ENCODE results near the gene SIGLEC10.
"Not testable (repeated sequence)": the region's sequence is repeated elsewhere in the genome, so short reads cannot be mapped to it uniquely, and the experiment has no call there.

Gene SIGLEC10

GRCh38 chr19:51417107-51417809, at the start of gene SIGLEC10:
Gene SIGLEC10, minus strand, starts transcription at chr19:51417642. Its CDS starts 61 bp downstream, at chr19:51417581.
- TF ChIP-seq CTCF (IDR thresholded peaks at IDR 0.05; ENCODE audit: low read depth, low read length) = no peak
- H3K9me3 ChIP-seq (ENCODE audit: severe bottlenecking) = no peaks in the 10 kb centered on the region
- H3K27ac ChIP-seq = no peak within 1 kb of the TSS
- DNase-seq = no peak
- H3K36me3 ChIP-seq = no peaks in the 10 kb centered on the region
- peaks cover 19% of the 10 kb centered on the region for H3K27me3 ChIP-seq (ENCODE audit: insufficient read depth, low read depth, severe bottlenecking)
- no peak within 1 kb of the TSS for H3K4me3 ChIP-seq (ENCODE audit: low read depth, low read length)

GRCh38 chr19:51466723-51467122, 49.3 kb upstream of the SIGLEC10 start:
- Histone ChIP-seq H3K27me3 (ENCODE audit: insufficient read depth, low read depth, severe bottlenecking) (peaks cover 85% of the 10 kb centered on the region), H3K9me3 (ENCODE audit: severe bottlenecking) (no peaks in the 10 kb centered on the region), H3K36me3 (no peaks in the 10 kb centered on the region), H3K4me3 (ENCODE audit: low read depth, low read length) (no peak overlapping the region), H3K27ac (no peak overlapping the region)
- no peak for TF ChIP-seq CTCF (IDR thresholded peaks at IDR 0.05; ENCODE audit: low read depth, low read length)
- no peak for DNase-seq

- H3K4me3 ChIP-seq (ENCODE audit: low read depth, low read length); H3K27ac ChIP-seq; DNase-seq; H3K36me3 ChIP-seq; H3K9me3 ChIP-seq (ENCODE audit: severe bottlenecking): not testable (repeated sequence)
- H3K27me3 ChIP-seq (ENCODE audit: insufficient read depth, low read depth, severe bottlenecking) = peaks cover 85% of the 10 kb centered on the region
Observed at GRCh38 chr19:51463976-51464581, 46.6 kb upstream of the SIGLEC10 start.

GRCh38 chr19:51462681-51463080, 45.2 kb upstream of the SIGLEC10 start:
- Histone ChIP-seq H3K9me3 (ENCODE audit: severe bottlenecking) (peaks cover 6% of the 10 kb centered on the region), H3K27ac (no peak overlapping the region), H3K36me3 (no peaks in the 10 kb centered on the region), H3K27me3 (ENCODE audit: insufficient read depth, low read depth, severe bottlenecking) (peaks cover 85% of the 10 kb centered on the region), H3K4me3 (ENCODE audit: low read depth, low read length) (no peak overlapping the region)
- no peak for TF ChIP-seq CTCF (IDR thresholded peaks at IDR 0.05; ENCODE audit: low read depth, low read length)
- no peak for DNase-seq

- Histone ChIP-seq H3K27me3 (ENCODE audit: insufficient read depth, low read depth, severe bottlenecking) (peaks cover 85% of the 10 kb centered on the region), H3K9me3 (ENCODE audit: severe bottlenecking) (peaks cover 6% of the 10 kb centered on the region), H3K36me3 (no peaks in the 10 kb centered on the region), H3K4me3 (ENCODE audit: low read depth, low read length) (no peak overlapping the region), H3K27ac (no peak overlapping the region)
- no peak for TF ChIP-seq CTCF (IDR thresholded peaks at IDR 0.05; ENCODE audit: low read depth, low read length)
- no peak for DNase-seq
Observed at GRCh38 chr19:51462276-51462675, 44.8 kb upstream of the SIGLEC10 start.

GRCh38 chr19:51461723-51462161, 44.3 kb upstream of the SIGLEC10 start:
- peaks cover 6% of the 10 kb centered on the region for H3K9me3 ChIP-seq (ENCODE audit: severe bottlenecking)
- H3K27me3 ChIP-seq (ENCODE audit: insufficient read depth, low read depth, severe bottlenecking) = peaks cover 85% of the 10 kb centered on the region
- no peaks in the 10 kb centered on the region for H3K36me3 ChIP-seq
- no peak for DNase-seq
- no peak overlapping the region for H3K4me3 ChIP-seq (ENCODE audit: low read depth, low read length)
- no peak overlapping the region for H3K27ac ChIP-seq
- no peak for TF ChIP-seq CTCF (IDR thresholded peaks at IDR 0.05; ENCODE audit: low read depth, low read length)
